HuH-7.5 (cell line): ENCODE measurements around the gene ZNF692.

ENCODE experiments used
- DNase-seq: peaks from one replicate; pipeline ENCODE4 v3.0.0; 2011; ENCODE audit warnings: low spot score

ZNF692 gene

DNA sequence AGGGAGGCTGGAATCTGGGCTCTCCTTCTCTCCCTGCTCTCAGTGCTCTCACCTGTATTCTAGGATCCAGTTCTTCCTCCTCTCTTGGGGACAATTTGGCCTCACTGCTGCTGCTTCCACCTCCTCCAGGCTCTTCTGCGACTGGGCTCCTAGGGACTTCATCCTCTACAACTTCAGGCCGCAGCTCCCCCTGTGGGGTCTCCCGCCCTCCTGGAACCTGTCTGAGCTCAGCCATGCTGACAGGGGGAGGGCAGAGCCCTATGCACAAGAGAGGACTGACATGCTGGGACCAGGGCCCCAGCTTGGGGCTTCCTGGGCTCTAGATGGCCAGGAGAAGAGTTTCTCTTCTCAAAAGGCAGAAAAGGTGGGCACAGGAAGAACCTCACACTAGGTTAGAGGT, 34.2 kb downstream of the ZNF692 start:
- DNase-seq, result no peak

GRCh38 chr1:248824301-248824700, 34.6 kb downstream of the ZNF692 start:
- no peak for DNase-seq

DNA sequence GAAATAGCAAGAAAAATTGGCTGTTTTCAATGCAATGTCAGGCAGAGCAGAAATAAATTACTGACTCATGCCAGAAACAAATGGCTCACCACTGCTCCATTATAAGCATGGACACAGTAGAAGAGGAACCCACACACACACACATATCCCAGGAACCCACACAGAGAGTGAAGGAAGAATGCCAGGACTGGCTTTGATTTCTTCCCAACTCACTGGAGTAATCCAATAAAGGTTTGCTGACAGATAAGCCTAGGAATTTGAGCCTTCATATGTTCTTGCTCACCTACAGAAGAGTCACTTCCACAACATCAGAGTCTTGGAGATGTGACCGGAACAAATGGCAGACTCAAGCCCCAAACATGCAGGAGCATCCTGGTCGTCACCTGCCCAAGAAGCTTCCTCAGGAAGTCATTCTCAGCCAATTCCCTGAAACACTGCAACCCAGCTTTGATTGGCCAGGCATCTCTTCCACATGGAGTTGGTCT, 35.3 kb downstream of the ZNF692 start:
- DNase-seq, result no peak

DNA sequence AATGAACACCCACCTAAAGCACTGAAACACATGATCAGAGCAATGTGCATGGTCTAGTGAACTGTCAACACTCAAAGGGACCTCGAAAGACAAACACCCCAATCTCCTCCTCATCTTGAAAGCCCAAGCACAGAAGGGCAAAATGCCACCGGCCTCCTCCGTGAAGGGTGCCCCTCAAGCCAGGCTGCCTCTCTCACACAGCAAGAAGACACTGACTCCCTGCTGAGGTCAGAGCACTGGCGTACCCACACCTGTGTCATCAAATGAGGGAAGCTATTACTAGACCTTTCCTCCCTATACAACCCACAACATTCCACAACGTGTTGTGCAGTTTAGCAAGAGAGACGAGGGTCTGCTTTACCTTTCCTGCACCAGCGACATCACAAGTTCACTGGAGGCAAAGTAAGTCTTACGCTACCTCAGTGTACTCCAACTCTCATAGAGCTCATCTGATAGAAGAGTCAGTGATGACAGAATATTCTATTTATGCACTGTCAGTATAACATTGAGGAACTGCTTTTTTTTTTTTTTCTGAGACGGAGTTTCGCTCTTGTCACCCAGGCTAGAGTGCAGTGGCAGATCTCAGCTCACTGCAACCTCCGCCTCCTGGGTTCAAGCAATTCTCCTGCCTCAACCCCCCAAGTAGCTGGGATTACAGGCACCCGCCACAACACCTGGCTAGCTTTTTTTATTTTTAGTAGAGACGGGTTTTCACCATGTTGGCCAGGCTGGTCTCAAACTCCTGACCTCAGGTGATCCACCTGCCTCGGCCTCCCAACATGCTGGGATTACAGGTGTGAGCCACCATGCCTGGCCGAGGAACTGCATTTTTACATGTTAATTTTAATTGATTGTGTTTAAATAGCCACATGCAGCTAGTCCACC, 36.5 kb downstream of the ZNF692 start:
- DNase-seq, result no peak

DNA sequence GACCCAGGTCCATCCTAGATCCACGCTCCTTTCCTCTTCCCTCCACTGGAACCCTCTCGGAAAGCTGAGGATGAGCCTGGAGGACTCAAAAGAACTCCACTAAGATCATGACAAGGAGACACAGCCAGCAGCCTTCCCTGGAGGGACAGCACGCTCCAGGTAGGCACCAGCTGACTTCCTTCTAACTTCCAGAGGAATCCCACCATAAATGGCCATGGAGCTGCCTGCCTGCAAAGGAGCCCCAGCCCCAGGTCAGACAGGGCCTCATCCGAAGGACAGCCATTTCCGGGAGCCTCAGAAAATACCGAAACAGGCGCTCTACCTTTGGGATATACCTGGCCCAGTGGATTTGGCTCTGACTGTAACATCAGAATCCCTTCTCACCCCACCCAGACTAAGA, 37.2 kb downstream of the ZNF692 start:
- no peak for DNase-seq

DNA sequence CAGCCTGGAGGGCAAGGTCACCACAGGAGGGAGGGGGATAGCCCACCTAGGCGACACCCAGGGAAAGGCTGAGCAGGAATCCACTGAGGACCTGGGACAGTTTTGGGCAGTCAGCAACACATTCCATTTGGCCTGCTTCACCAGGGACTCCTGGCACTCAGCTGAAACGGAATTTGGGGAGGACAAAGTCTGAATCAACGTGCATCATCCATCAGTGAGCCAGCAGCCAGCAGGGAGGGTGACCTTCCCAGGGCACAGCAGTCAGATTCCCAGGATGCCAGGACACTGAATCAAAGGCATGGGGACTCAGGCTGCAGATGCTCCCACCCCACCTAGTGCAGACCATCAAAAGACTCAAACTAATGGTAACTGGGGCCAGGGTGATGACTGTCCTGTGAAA, 37.8 kb downstream of the ZNF692 start:
- DNase-seq, result no peak

GRCh38 chr1:248820041-248820585, 38.8 kb downstream of the ZNF692 start:
- no peak for DNase-seq

GRCh38 chr1:248818505-248819374, 40.1 kb downstream of the ZNF692 start:
- no peak for DNase-seq

- no peak for DNase-seq
These were observed 41.8 kb downstream of the ZNF692 start for GRCh38 chr1:248817065-248817464.

- no peak for DNase-seq
These were observed 42.6 kb downstream of the ZNF692 start for GRCh38 chr1:248816042-248816851.

- no peak for DNase-seq
These were observed 43.4 kb downstream of the ZNF692 start for GRCh38 chr1:248815407-248816034.

GRCh38 chr1:248814351-248814750, 44.5 kb downstream of the ZNF692 start:
- DNase-seq, result no peak

DNA sequence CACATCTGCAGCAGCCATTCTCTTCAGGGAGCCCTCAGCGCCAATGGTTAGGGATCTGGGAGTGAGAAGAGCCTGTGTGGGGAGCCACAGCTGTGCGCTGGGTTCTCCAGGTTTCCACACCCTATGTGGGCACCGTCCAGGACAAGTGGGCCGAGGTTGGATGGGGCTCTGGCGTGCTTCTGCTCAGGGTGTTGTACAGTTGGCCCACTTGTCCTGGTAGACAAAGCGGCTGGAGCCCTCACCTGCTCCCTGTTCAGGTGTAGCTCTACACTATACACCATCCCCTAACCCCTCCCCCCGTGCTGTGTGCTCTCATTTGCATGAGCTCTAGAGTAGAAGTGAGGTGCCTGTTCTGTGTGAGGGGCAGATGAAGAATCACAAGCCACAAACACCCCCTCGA, 45.3 kb downstream of the ZNF692 start:
- no peak for DNase-seq

GRCh38 chr1:248812736-248813425, 46.0 kb downstream of the ZNF692 start:
- no peak for DNase-seq

GRCh38 chr1:248811514-248812490, 47.1 kb downstream of the ZNF692 start:
- no peak for DNase-seq

DNA sequence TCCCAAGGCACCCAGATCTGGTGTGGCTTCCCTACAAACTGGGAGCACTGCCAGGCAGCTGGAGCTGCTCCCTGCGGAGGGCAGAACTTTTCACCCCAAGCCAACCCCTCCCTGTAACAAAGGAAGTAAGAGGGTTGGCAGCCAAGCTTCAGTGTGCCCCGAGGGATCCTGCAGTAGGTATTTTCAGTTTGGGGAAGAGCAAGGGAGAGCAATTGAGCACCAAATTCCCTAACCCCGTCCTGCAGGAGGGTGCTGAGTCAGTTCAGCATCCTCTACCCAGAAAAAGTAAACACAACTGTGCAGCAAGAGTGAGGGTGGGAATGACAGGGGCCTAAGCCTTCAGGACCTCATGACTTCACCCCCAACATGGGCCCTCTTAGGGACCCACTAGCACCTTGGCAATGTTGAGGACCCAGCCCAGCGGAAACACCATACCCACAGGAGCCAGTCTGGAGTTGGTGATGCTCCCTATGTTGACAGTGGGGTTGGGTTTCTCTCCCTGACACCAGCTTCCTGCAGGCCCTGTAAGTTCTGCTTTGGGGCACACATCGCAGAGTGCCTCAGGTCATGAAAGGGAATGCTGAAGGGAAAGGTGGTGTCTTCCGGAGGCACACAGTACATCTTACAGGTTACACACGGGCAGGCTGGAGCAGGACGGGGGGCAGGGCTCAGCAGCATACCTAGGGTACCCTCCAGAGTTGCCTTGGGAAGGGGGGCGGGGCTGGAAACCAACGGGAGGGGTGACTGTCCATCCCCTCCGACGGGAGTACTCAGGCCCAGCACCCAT, 48.0 kb downstream of the ZNF692 start:
- DNase-seq, result no peak

- DNase-seq, result no peak
These were observed 48.7 kb downstream of the ZNF692 start for GRCh38 chr1:248810000-248810726.

DNA sequence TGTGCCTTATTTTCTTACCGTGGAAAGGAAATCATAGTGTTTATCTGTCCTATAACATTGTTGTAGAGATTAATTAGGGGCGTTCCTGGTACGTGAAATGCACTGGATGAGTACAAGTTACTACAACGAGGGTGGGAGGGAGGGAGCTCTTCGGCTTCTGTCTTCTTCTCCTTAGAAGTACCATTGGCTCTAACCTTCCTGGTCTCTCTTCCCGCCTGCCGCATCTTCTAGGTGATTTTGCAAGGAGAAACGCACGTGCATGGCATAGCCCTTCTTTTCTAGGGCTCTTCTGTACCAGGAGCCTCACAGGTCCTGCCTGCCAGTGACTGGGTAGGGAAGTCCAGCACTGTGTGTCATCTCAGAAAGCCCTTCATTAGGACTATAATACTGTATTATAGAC, 50.0 kb downstream of the ZNF692 start:
- no peak for DNase-seq
